Measurements from ENCODE around the gene RRAGA.
A peak's percentile ranks its signal among the peaks of the same experiment; 100 is the strongest.

The RRAGA gene

GRCh38 chr9:19026375-19026774, 22.9 kb upstream of the RRAGA start:
- TF ChIP-seq CTCF (IDR thresholded peaks at IDR 0.05), result no peak

DNA sequence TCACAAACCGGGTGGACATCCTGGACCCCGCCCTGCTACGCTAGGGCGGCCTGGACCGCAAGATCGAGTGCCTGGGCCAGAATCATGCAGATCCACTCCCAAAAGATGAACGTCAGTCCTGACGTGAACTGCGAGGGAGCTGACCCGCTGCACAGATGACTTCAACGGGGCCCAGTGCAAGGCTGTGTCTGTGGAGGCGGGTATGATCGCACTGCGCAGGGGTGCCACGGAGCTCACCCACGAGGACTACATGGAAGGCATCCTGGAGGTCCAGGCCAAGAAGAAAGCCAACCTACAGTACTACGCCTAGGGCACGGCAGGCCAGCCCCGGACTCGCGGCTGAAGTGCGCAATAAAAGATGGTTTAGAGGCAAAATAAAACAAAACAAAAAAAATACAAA, 21.4 kb upstream of the RRAGA start:
- TF ChIP-seq CTCF (IDR thresholded peaks at IDR 0.05), result no peak

GRCh38 chr9:19028835-19029451, 20.3 kb upstream of the RRAGA start:
- TF ChIP-seq CTCF (IDR thresholded peaks at IDR 0.05), result peak; percentile 71

DNA sequence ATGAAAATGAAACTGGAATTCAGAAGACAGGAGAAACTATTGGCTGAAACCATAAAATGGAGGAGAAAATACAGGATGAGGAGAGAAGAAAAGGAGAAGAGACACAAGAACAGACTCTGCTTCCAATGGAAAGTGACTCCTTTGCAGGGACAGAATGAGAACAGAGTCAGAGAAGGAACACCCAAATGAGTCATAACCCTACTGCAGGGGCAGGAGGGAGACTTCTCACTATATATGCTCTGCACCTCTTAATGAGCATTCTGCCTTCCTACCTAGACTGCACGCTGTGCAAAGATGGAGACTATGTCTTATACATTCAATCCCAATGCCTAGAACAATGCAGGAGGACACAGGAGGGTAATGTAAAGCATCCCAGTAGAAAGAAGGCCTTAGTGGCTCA, 18.3 kb upstream of the RRAGA start:
- no peak for TF ChIP-seq CTCF (IDR thresholded peaks at IDR 0.05)

DNA sequence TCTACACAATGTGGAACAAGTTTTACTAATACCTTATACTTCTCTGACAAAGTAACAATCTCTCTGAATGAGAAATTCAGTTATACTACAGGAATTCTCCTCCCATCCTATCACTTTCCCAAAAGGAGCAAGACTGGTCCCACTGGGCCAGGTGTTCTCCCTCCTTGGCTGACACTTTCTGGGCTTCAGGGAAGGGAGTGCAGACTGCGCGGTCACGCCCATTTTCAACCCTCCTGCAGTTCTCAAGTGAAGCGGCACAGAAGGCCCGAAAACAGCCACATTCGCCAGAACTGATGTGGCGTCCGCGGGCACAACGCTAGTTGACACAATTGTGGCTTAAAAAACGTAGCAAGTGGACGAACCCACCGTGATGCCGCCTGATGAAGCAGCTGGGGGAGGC, 16.8 kb upstream of the RRAGA start:
- no peak for TF ChIP-seq CTCF (IDR thresholded peaks at IDR 0.05)

GRCh38 chr9:19033015-19033414, 16.2 kb upstream of the RRAGA start, which contains the start of gene SAXO1:
Gene SAXO1 (minus strand): TSS chr9:19033209. CDS start chr9:19032908, 301 bp downstream.
- no peak for TF ChIP-seq CTCF (IDR thresholded peaks at IDR 0.05)

GRCh38 chr9:19036611-19037010, 12.6 kb upstream of the RRAGA start:
- no peak for TF ChIP-seq CTCF (IDR thresholded peaks at IDR 0.05)

All from LNCAP (cell line).